Mesendoderm (in vitro differentiated cells): ENCODE measurements around the gene GRB14.

Source experiments
- DNase-seq: peaks from one replicate; pipeline ENCODE4 v3.0.0; 2013
- H2AK5ac ChIP-seq: 2 replicates; pipeline ENCODE4 v1.6.1; 2013; ENCODE audit warnings: low read length, inconsistent platforms
- H2BK120ac ChIP-seq: 2 replicates; pipeline ENCODE4 v1.6.1; 2013; ENCODE audit warnings: low read depth, mild to moderate bottlenecking, low read length, moderate library complexity, mixed read lengths
- H2BK15ac ChIP-seq: replicated peaks from 2 replicates; pipeline ENCODE4 v1.6.1; 2013; ENCODE audit warnings: low read depth, mild to moderate bottlenecking, moderate library complexity
- H2BK5ac ChIP-seq: 2 replicates; pipeline ENCODE4 v1.6.1; 2013; ENCODE audit warnings: low read length, inconsistent platforms
- H3K18ac ChIP-seq: 2 replicates; pipeline ENCODE4 v1.6.1; 2013; ENCODE audit warnings: mild to moderate bottlenecking, low read length, mixed read lengths
- H3K23ac ChIP-seq: one replicate; pipeline ENCODE4 v1.6.1; 2013; ENCODE audit warnings: low read length
- H3K27ac ChIP-seq: 2 replicates; pipeline ENCODE4 v1.5.1; 2013; ENCODE audit warnings: low read depth, mild to moderate bottlenecking, inconsistent platforms, low read length, moderate library complexity
- H3K27me3 ChIP-seq: 2 replicates; pipeline ENCODE4 v1.6.1; 2013; ENCODE audit warnings: low read length, control low read depth, mild to moderate bottlenecking, inconsistent platforms; ENCODE audit not compliant: insufficient read depth, poor library complexity
- H3K36me3 ChIP-seq: 2 replicates; pipeline ENCODE4 v1.6.1; 2013; ENCODE audit warnings: low read length, inconsistent platforms; ENCODE audit not compliant: control insufficient read depth, insufficient read depth
- H3K4ac ChIP-seq: one replicate; pipeline ENCODE4 v1.6.1; 2013; ENCODE audit warnings: low read depth, mild to moderate bottlenecking, low read length, moderate library complexity
- H3K4me1 ChIP-seq: 2 replicates; pipeline ENCODE4 v1.6.1; 2013; ENCODE audit warnings: low read depth, low read length, inconsistent platforms; ENCODE audit not compliant: control insufficient read depth
- H3K4me2 ChIP-seq: 2 replicates; pipeline ENCODE4 v1.6.1; 2013; ENCODE audit warnings: low read length
- H3K4me3 ChIP-seq: 2 replicates; pipeline ENCODE4 v1.5.1; 2013; ENCODE audit warnings: mild to moderate bottlenecking, low read length
- H3K56ac ChIP-seq: one replicate; pipeline ENCODE4 v1.6.1; 2013; ENCODE audit warnings: low read length
- H3K79me1 ChIP-seq: 2 replicates; pipeline ENCODE4 v1.6.1; 2013; ENCODE audit warnings: low read length, inconsistent platforms
- H3K79me2 ChIP-seq: 2 replicates; pipeline ENCODE4 v1.6.1; 2013; ENCODE audit warnings: mild to moderate bottlenecking, low read length; ENCODE audit not compliant: control insufficient read depth, insufficient read depth
- H3K9ac ChIP-seq: 2 replicates; pipeline ENCODE4 v1.6.1; 2013; ENCODE audit warnings: low read length, inconsistent platforms
- H4K5ac ChIP-seq: one replicate; pipeline ENCODE4 v1.6.1; 2013; ENCODE audit warnings: low read length
- H4K8ac ChIP-seq: one replicate; pipeline ENCODE4 v1.6.1; 2013; ENCODE audit warnings: low read depth, mild to moderate bottlenecking, control low read depth, low read length, moderate library complexity
- WGBS: extraction: QIAGEN DNeasy Blood & Tissue Kit; methylation state at CpG from one replicate; pipeline ENCODE4 v1.1.7; 2013; ENCODE audit warnings: low lambda C conversion rate, missing lambda C conversion rate; ENCODE audit not compliant: insufficient coverage; ENCODE audit errors: extremely low coverage; 5-methylcytosine and 5-hydroxymethylcytosine counted together

The GRB14 gene

DNA sequence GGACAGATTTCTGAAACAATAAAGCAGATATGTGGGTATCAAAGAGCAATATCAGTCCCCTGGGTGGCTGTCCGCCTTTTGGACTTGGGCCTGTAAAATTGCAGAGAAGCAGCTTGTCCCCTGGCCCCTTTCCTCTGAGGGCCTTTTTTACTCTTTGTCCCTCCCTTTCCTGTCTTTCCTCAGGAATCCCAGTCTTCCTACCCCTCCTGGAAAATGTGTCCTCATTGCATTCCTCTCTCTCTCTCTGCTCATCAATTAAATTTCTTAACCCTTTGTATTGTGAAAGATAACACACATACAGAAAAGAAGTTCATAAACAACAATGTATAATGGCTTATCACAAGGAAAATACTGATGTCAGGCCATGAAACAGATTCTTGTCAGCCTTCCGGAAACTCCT lies 3.0 kb upstream of the GRB14 start:
- H3K27me3 ChIP-seq = no peaks in the 10 kb centered on the region
- H2BK120ac ChIP-seq = no peak overlapping the region
- no peak overlapping the region for H3K4me2 ChIP-seq
- H4K8ac ChIP-seq = no peak overlapping the region
- H3K79me1 ChIP-seq = no peaks in the 10 kb centered on the region
- H3K79me2 ChIP-seq = no peaks in the 10 kb centered on the region
- no peak overlapping the region for H2AK5ac ChIP-seq
- H3K27ac ChIP-seq = no peak overlapping the region
- peaks cover 5% of the 10 kb centered on the region for H3K4me1 ChIP-seq
- no peak overlapping the region for H2BK15ac ChIP-seq
- no peak overlapping the region for H2BK5ac ChIP-seq
- no CpG with 5 or more reads among the region's 2 CpGs for WGBS
- H4K5ac ChIP-seq = no peak overlapping the region
- DNase-seq = peak; percentile 64
- no peak overlapping the region for H3K56ac ChIP-seq
- H3K9ac ChIP-seq = no peak overlapping the region
- H3K4ac ChIP-seq = no peak overlapping the region
- H3K4me3 ChIP-seq = no peak overlapping the region
- no peaks in the 10 kb centered on the region for H3K36me3 ChIP-seq
- no peak overlapping the region for H3K18ac ChIP-seq
- H3K23ac ChIP-seq = no peak overlapping the region

DNA sequence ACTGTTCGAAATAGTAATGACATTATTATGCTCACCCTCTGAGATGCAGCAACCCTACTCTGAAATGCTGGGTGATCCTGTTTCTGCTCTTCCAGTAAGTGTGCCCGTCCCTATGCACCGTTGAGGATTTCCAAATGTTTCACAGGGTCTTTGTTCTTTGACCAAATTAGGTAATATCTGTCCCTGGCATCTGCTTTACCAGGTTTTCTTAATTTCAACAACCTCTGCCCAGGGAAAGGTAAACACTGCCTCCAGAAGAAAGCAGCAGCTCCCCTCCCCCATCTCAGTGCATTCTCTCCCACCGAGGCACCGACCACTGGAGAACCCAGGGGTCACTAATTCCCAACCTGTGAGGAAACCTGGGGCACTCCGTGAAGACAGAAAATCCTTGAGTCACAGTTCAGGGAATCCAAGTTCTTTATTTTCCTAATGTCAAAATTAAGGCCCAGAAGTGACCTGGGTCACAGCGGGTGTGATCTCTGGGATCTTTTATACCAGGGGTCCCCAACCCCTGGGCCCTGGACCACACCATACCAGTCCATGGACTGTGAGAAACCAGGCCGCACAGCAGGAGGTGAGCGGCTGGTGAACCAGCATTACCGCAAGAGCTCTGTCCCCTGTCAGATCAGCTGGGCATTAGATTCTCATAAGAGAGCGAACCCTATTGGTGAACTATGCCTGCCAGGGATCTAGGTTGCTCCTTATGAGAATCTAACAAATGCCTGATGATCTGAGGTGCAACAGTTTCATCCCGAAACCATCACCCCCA lies 1.2 kb upstream of the GRB14 start:
- no CpG with 5 or more reads among the region's 12 CpGs for WGBS
- Histone ChIP-seq H2BK120ac (no peak overlapping the region), H2AK5ac (no peak overlapping the region), H3K4me3 (no peak overlapping the region), H4K5ac (no peak overlapping the region), H3K36me3 (no peaks in the 10 kb centered on the region), H3K56ac (no peak overlapping the region), H3K4me2 (no peak overlapping the region), H3K4me1 (peaks cover 5% of the 10 kb centered on the region), H2BK15ac (peak overlapping the region; percentile 76), H3K27me3 (no peaks in the 10 kb centered on the region), H2BK5ac (no peak overlapping the region), H4K8ac (no peak overlapping the region), H3K27ac (no peak overlapping the region), H3K23ac (no peak overlapping the region), H3K79me1 (no peaks in the 10 kb centered on the region), H3K9ac (no peak overlapping the region), H3K18ac (peak overlapping the region; percentile 45), H3K79me2 (no peaks in the 10 kb centered on the region), H3K4ac (no peak overlapping the region)
- DNase-seq = peak; percentile 57

DNA sequence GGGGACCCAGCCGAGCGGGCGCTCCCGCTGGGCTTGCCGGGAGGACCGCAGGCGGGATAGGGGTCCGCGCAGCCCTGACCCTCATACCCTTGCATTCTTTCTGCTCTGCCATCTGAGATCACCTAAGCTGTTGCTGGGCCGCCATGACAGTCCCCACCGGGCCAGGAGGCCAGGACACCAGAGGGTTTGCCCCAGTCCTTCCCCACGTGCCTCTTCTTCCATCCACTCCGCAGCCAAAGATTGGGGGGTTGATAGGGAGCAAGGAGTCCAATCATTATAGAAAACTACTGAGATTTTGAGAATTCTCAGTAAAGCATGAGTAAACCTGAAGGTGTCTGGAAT lies 453 bp upstream of the GRB14 start:
- H3K18ac ChIP-seq = peak overlapping the region; percentile 91
- H3K23ac ChIP-seq = no peak overlapping the region
- no peak overlapping the region for H2AK5ac ChIP-seq
- peak overlapping the region; percentile 80 for H3K9ac ChIP-seq
- peak overlapping the region; percentile 53 for H3K4me3 ChIP-seq
- H3K56ac ChIP-seq = peak overlapping the region; percentile 87
- peak overlapping the region; percentile 49 for H3K4me2 ChIP-seq
- H3K4me1 ChIP-seq = peaks cover 5% of the 10 kb centered on the region
- no peaks in the 10 kb centered on the region for H3K79me1 ChIP-seq
- no CpG with 5 or more reads among the region's 13 CpGs for WGBS
- peak overlapping the region; percentile 55 for H2BK120ac ChIP-seq
- peak overlapping the region; percentile 59 for H3K27ac ChIP-seq
- no peak overlapping the region for H2BK15ac ChIP-seq
- no peaks in the 10 kb centered on the region for H3K79me2 ChIP-seq
- H3K4ac ChIP-seq = peak overlapping the region; percentile 26
- no peak overlapping the region for H2BK5ac ChIP-seq
- no peaks in the 10 kb centered on the region for H3K27me3 ChIP-seq
- no peaks in the 10 kb centered on the region for H3K36me3 ChIP-seq
- no peak overlapping the region for H4K8ac ChIP-seq
- no peak overlapping the region for H4K5ac ChIP-seq
- peak; percentile 61 for DNase-seq

DNA sequence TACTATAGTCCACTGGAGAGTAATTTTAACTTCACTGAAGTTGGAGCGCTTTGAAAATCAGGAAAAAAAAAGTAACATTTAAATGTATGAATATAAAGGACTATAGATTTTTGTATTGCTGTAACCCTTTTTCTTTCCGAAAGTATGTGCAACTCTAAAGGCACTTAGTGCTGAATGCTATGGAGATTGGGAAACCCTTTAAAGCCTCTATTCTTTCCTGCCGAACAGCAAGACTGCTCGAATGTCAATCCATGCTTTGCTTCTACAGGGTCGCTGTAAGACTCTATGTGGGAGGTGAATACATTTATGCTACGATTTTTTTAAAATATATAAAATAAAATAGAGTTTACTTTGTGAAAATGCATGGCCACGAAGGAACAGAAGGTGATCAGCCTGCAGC lies 825 bp downstream of the GRB14 start:
- Histone ChIP-seq H4K5ac (no peak overlapping the region), H3K79me1 (no peaks in the 10 kb centered on the region), H3K27me3 (no peaks in the 10 kb centered on the region), H3K4ac (no peak overlapping the region), H2AK5ac (no peak overlapping the region), H2BK120ac (no peak overlapping the region), H3K23ac (no peak overlapping the region), H3K79me2 (no peaks in the 10 kb centered on the region), H3K4me3 (peak overlapping the region; percentile 49), H2BK15ac (no peak overlapping the region), H3K4me1 (peaks cover 5% of the 10 kb centered on the region), H2BK5ac (no peak overlapping the region), H3K4me2 (peak overlapping the region; percentile 46), H3K18ac (no peak overlapping the region), H3K36me3 (no peaks in the 10 kb centered on the region), H3K56ac (peak overlapping the region; percentile 92), H3K27ac (no peak overlapping the region), H3K9ac (peak overlapping the region; percentile 73), H4K8ac (no peak overlapping the region)
- WGBS = no CpG with 5 or more reads among the region's 7 CpGs
- no peak for DNase-seq

DNA sequence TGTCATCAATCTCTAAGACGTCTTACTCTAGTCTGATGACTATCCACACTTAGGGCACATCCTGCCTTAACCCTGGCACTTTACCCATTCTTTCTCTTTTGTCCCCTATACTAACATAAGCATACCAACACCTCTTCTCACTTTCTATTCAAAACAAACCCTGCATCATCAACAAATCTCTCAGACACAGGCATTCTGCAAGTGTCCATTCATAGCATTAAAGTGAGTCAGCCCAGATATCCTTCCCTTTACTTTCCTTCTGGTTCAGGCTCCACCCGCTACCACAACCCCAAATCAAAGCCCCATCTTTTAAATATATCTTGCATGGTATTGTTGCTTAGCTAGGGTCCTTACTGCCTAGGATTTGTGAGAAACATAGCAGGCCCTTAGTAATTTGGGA lies 3.8 kb downstream of the GRB14 start:
- H3K4me1 ChIP-seq = peaks cover 5% of the 10 kb centered on the region
- no peak overlapping the region for H3K4ac ChIP-seq
- no peak for DNase-seq
- no peaks in the 10 kb centered on the region for H3K27me3 ChIP-seq
- no peak overlapping the region for H2BK5ac ChIP-seq
- H2BK120ac ChIP-seq = no peak overlapping the region
- no peak overlapping the region for H4K8ac ChIP-seq
- no peak overlapping the region for H2AK5ac ChIP-seq
- H3K79me1 ChIP-seq = no peaks in the 10 kb centered on the region
- no peak overlapping the region for H4K5ac ChIP-seq
- no peak overlapping the region for H2BK15ac ChIP-seq
- no peak overlapping the region for H3K18ac ChIP-seq
- H3K56ac ChIP-seq = no peak overlapping the region
- no peak overlapping the region for H3K23ac ChIP-seq
- no peak overlapping the region for H3K4me2 ChIP-seq
- H3K27ac ChIP-seq = no peak overlapping the region
- H3K4me3 ChIP-seq = no peak overlapping the region
- H3K9ac ChIP-seq = no peak overlapping the region
- H3K36me3 ChIP-seq = no peaks in the 10 kb centered on the region
- no CpG with 5 or more reads among the region's 2 CpGs for WGBS
- H3K79me2 ChIP-seq = no peaks in the 10 kb centered on the region
